Suprapubic skin (tissue), 4 donors: ENCODE data around the gene SAA1.

Source experiments
- CTCF ChIP-seq, 2 donors: fragments of 200-600 bp in 1 of 2; fragments of 450-650 bp in 1 of 2; sonication (generic) in 1 of 2; IDR thresholded peaks; one replicate each; pipeline ENCODE4 v1.5.1; 2016 to 2019; ENCODE audit warnings: antibody characterized with exemption in 2 of 2, mild to moderate bottlenecking in 1 of 2, moderate library complexity in 1 of 2
- POLR2A ChIP-seq, 2 donors: fragments of 450-650 bp; IDR thresholded peaks; one replicate each; pipeline ENCODE4 v1.6.1; 2017; ENCODE audit warnings: antibody characterized with exemption in 2 of 2, mild to moderate bottlenecking in 2 of 2, moderate library complexity in 2 of 2
- POLR2AphosphoS5 ChIP-seq, 3 donors: sonication (generic); formaldehyde crosslinking; IDR thresholded peaks; one replicate each; pipeline ENCODE4 v1.6.1; 2017; ENCODE audit warnings: antibody characterized with exemption in 3 of 3

GRCh38 chr11:18313965-18314763 is 48.1 kb downstream of the SAA1 start:
- no peak for TF ChIP-seq POLR2A (IDR thresholded peaks at IDR 0.05)
- no peak for TF ChIP-seq POLR2AphosphoS5 (IDR thresholded peaks at IDR 0.05)
- TF ChIP-seq CTCF (IDR thresholded peaks at IDR 0.05): no peak
